Lung (tissue), 12 donors: ENCODE results near the gene LRRC14B. TPM values are rescaled to one million over a fixed set of nuclear protein-coding genes. Genes with fewer than 3 reads are reported as not detected.
"Not testable (repeated sequence)": the region's sequence is repeated elsewhere in the genome, so short reads cannot be mapped to it uniquely, and the experiment has no call there.

Source experiments
- ATAC-seq: fragments of 200-7000 bp; cut with Tn5 transposase; one replicate; pipeline ENCODE4 v1.9.1; 2020; ENCODE audit warnings: moderate number of reproducible peaks; ENCODE audit not compliant: insufficient read depth, low FRiP score
- DNase-seq, 3 donors: peaks; one replicate each; pipeline ENCODE4 v3.0.0-alpha.2; 2013 to 2017
- H3K27ac ChIP-seq, 2 donors: one replicate each; pipeline ENCODE4 v1.5.1; 2013; ENCODE audit warnings: mild to moderate bottlenecking in 2 of 2, moderate library complexity in 2 of 2, control low read depth in 1 of 2, inconsistent platforms in 1 of 2, low read depth in 1 of 2, low read length in 1 of 2
- H3K27me3 ChIP-seq, 3 donors: one replicate each; pipeline ENCODE4 v1.5.1; 2013; ENCODE audit warnings: low read length in 2 of 3; ENCODE audit not compliant: control insufficient read depth in 3 of 3, insufficient read depth in 3 of 3
- H3K36me3 ChIP-seq, 4 donors: one replicate each; pipeline ENCODE4 v1.5.1; 2013; ENCODE audit warnings: low read length in 4 of 4, mild to moderate bottlenecking in 1 of 4, moderate library complexity in 1 of 4; ENCODE audit not compliant: control insufficient read depth in 4 of 4, insufficient read depth in 4 of 4
- H3K4me1 ChIP-seq, 5 donors: one replicate each; pipeline ENCODE4 v1.5.1; 2013; ENCODE audit warnings: low read length in 5 of 5, mild to moderate bottlenecking in 2 of 5, moderate library complexity in 1 of 5; ENCODE audit not compliant: control insufficient read depth in 5 of 5, insufficient read depth in 5 of 5
- H3K4me3 ChIP-seq: one replicate; pipeline ENCODE4 v1.5.1; 2013; ENCODE audit warnings: mild to moderate bottlenecking, control low read depth, moderate library complexity
- H3K9ac ChIP-seq, 2 donors: one replicate each; pipeline ENCODE4 v1.5.1; 2013; ENCODE audit warnings: low read length in 2 of 2, control low read depth in 1 of 2; ENCODE audit not compliant: insufficient read depth in 1 of 2
- H3K9me3 ChIP-seq, 4 donors: one replicate each; pipeline ENCODE4 v1.5.1; 2013; ENCODE audit warnings: low read length in 3 of 4, mild to moderate bottlenecking in 1 of 4, moderate library complexity in 1 of 4; ENCODE audit not compliant: control insufficient read depth in 4 of 4, insufficient read depth in 3 of 4
- CTCF ChIP-seq: IDR thresholded peaks from 2 replicates; pipeline ENCODE4 v1.5.1; 2012; ENCODE audit warnings: mild to moderate bottlenecking; ENCODE audit errors: control extremely low read depth, extremely low read depth
- WGBS, 2 donors: extraction: QIAGEN DNeasy Blood & Tissue Kit; methylation state at CpG; one replicate each; pipeline ENCODE4 v1.1.7; 2013; 5-methylcytosine and 5-hydroxymethylcytosine counted together
- polyA plus RNA-seq, 2 donors: library from polyadenylated mRNA; stranded (reverse); fragments of 200-250 nt; gene quantifications; one replicate each; pipeline ENCODE4 v1.2.1, GENCODE V29; 2013
- total RNA-seq, 2 donors: library from RNA; depleted of rRNA in 1 of 2; stranded (reverse); fragments of >200 nt in 1 of 2; gene quantifications; one replicate each; pipeline ENCODE4 v1.2.1, GENCODE V29; 2014 to 2021
- donor health status: control.
- donor health status: control.
- donor health status: Bipolar disorder and iron deficiency.
- donor health status: healthy.
- donor health status: DM: yes; HTN: yes; CAD: no.

LRRC14B gene
- total and polyA plus RNA-seq, 4 donors: 0.14 TPM; not detected in 3

- DNase-seq (peak in 1 of 3 donors; percentile 5), ATAC-seq (no peak)
- no peaks in the 10 kb centered on the region for H3K9me3 ChIP-seq
- H3K27me3 ChIP-seq: no peaks in the 10 kb centered on the region
- 92 to 94% methylated on average over 21 to 23 of the region's 23 CpGs for WGBS, 2 donors
- H3K9ac ChIP-seq: no peak overlapping the region
- H3K4me3 ChIP-seq: no peak overlapping the region
- no peak overlapping the region for H3K27ac ChIP-seq
- H3K4me1 ChIP-seq: no peaks in the 10 kb centered on the region
- no peaks in the 10 kb centered on the region for H3K36me3 ChIP-seq
- TF ChIP-seq CTCF: no peak
These were observed 28.5 kb upstream of the LRRC14B start for GRCh38 chr5:162565-163337.

GRCh38 chr5:163338-163620, 28.0 kb upstream of the LRRC14B start:
- ATAC-seq (no peak), DNase-seq (peak in 1 of 3 donors; percentile 4)
- TF ChIP-seq CTCF: no peak
- no peaks in the 10 kb centered on the region for H3K36me3 ChIP-seq
- H3K27me3 ChIP-seq: no peaks in the 10 kb centered on the region
- H3K4me3 ChIP-seq: no peak overlapping the region
- no peaks in the 10 kb centered on the region for H3K9me3 ChIP-seq
- WGBS, 2 donors: 91 to 92% methylated on average over 7 of the region's 7 CpGs
- peaks cover 0 to 3% (median 0%) of the 10 kb centered on the region in 5 donors for H3K4me1 ChIP-seq
- H3K9ac ChIP-seq: no peak overlapping the region
- no peak overlapping the region for H3K27ac ChIP-seq

GRCh38 chr5:163841-164240, 27.5 kb upstream of the LRRC14B start:
- Histone ChIP-seq H3K27me3 (no peaks in the 10 kb centered on the region), H3K9me3 (no peaks in the 10 kb centered on the region), H3K4me3 (no peak overlapping the region), H3K27ac (no peak overlapping the region), H3K9ac (no peak overlapping the region), H3K4me1 (peaks cover 0 to 5% (median 0%) of the 10 kb centered on the region in 5 donors), H3K36me3 (no peaks in the 10 kb centered on the region)
- 79 to 90% methylated on average over 13 of the region's 13 CpGs for WGBS, 2 donors
- no peak for TF ChIP-seq CTCF
- no peak for ATAC-seq
- DNase-seq: peak in 1 of 3 donors; percentile 8

- H3K27me3 ChIP-seq: no peaks in the 10 kb centered on the region
- no peak overlapping the region for H3K4me3 ChIP-seq
- no peaks in the 10 kb centered on the region for H3K36me3 ChIP-seq
- no peak for ATAC-seq
- no peak overlapping the region for H3K27ac ChIP-seq
- no peaks in the 10 kb centered on the region for H3K9me3 ChIP-seq
- DNase-seq: no peak
- WGBS, 2 donors: 71 to 86% methylated on average over 11 to 14 of the region's 14 CpGs
- peaks cover 0 to 8% (median 0%) of the 10 kb centered on the region in 5 donors for H3K4me1 ChIP-seq
- no peak overlapping the region for H3K9ac ChIP-seq
- no peak for TF ChIP-seq CTCF
These were observed 27.1 kb upstream of the LRRC14B start for GRCh38 chr5:164244-164643.

- WGBS, 2 donors: 89 to 92% methylated on average over 12 to 25 of the region's 25 CpGs
- ATAC-seq, H3K27me3 ChIP-seq, H3K36me3 ChIP-seq, DNase-seq, H3K27ac ChIP-seq, H3K9me3 ChIP-seq, H3K4me3 ChIP-seq, H3K9ac ChIP-seq: not testable (repeated sequence)
- peaks cover 0 to 14% (median 3%) of the 10 kb centered on the region in 5 donors for H3K4me1 ChIP-seq
These were observed 26.5 kb upstream of the LRRC14B start for GRCh38 chr5:164783-165182.
